A549 (cell line): ENCODE results near the gene BMPR2. TPM values are rescaled to one million over a fixed set of nuclear protein-coding genes. Genes with fewer than 3 reads are reported as not detected.

Experiments
- ATAC-seq, 2 experiments: fragments of 200-7000 bp in 1 of 2; fragments of >200 bp in 1 of 2; cut with Nextera tagmentation in 1 of 2; cut with Tn5 transposase in 1 of 2; 3 replicates each; pipeline versions ENCODE4 v1.8.0 to v1.9.1; 2018 to 2020; ENCODE audit warnings: mild to moderate bottlenecking in 1 of 2, moderate library complexity in 1 of 2
- CTCF ChIA-PET: fragments of 300-600 bp; sonication (Branson Sonifier 250); formaldehyde crosslinking; extraction: SDS; loops from one replicate; lab custom pipeline; 2021; ENCODE audit warnings: antibody characterized with exemption, inconsistent platforms; lab: Yijun Ruan, JAX
- POLR2A ChIA-PET: fragments of 350-600 bp; formaldehyde crosslinking; extraction: SDS; loops from one replicate; lab custom pipeline; 2021; ENCODE audit warnings: antibody characterized with exemption, inconsistent platforms; lab: Yijun Ruan, JAX
- DNase-seq, 2 experiments: peaks; one replicate each; pipeline versions ENCODE4 v3.0.0 to v3.0.0-alpha.2; 2011 to 2016; ENCODE audit warnings: low read depth in 1 of 2, low spot score in 1 of 2
- FAIRE-seq: peaks from 2 replicates; lab custom pipeline; 2011; peaks lifted over from hg19 to GRCh38; lab: Jason Lieb, UNC
- H3K27ac ChIP-seq, 2 experiments: fragments of >200 bp; sonication (Bioruptor Twin); formaldehyde crosslinking; 3 replicates each; pipeline ENCODE4 v1.5.1; 2016 to 2017
- H3K4me1 ChIP-seq: fragments of >200 bp; sonication (Bioruptor Twin); formaldehyde crosslinking; 3 replicates; pipeline ENCODE4 v1.6.1; 2016
- H3K4me2 ChIP-seq: fragments of >200 bp; sonication (Bioruptor Twin); formaldehyde crosslinking; 3 replicates; pipeline ENCODE4 v1.6.1; 2016
- H3K4me3 ChIP-seq: fragments of >200 bp; sonication (Bioruptor Twin); formaldehyde crosslinking; 3 replicates; pipeline ENCODE4 v1.5.1; 2016
- H3K9me3 ChIP-seq: fragments of >200 bp; sonication (Bioruptor Twin); formaldehyde crosslinking; 3 replicates; pipeline ENCODE4 v1.6.1; 2016
- CBX2 ChIP-seq: fragments of 200-600 bp; sonication (generic); IDR thresholded peaks from 2 replicates; pipeline ENCODE4 v1.6.1; 2016; ENCODE audit warnings: low read depth, mild to moderate bottlenecking, borderline replicate concordance
- CHD4 ChIP-seq: fragments of 200-600 bp; sonication (generic); IDR thresholded peaks from 2 replicates; pipeline ENCODE4 v1.6.1; 2016; ENCODE audit warnings: antibody characterized with exemption, mild to moderate bottlenecking, borderline replicate concordance
- EHF ChIP-seq: fragments of 250-450 bp; sonication (Bioruptor Pico); IDR thresholded peaks from 2 replicates; pipeline ENCODE4 v1.5.0; 2020; ENCODE audit warnings: mild to moderate bottlenecking
- EHMT2 ChIP-seq: fragments of 200-600 bp; sonication (generic); IDR thresholded peaks from 2 replicates; pipeline ENCODE4 v1.6.1; 2016; ENCODE audit warnings: antibody characterized with exemption, low read depth, mild to moderate bottlenecking, moderate library complexity
- EP300 ChIP-seq, 2 experiments: fragments of >200 bp; sonication (Bioruptor Twin); formaldehyde crosslinking; IDR thresholded peaks; 2 replicates in 1 of 2; 3 replicates in 1 of 2; pipeline ENCODE4 v1.6.1; 2016 to 2017
- FOSL2 ChIP-seq, 2 experiments: fragments of 450-650 bp in 1 of 2; fragments of >200 bp in 1 of 2; sonication (Bioruptor Twin) in 1 of 2; formaldehyde crosslinking; IDR thresholded peaks; 2 replicates each; pipeline versions ENCODE4 v1.5.0 to v1.6.1; 2016 to 2020; ENCODE audit warnings: mild to moderate bottlenecking in 1 of 2, moderate library complexity in 1 of 2
- FOXS1 ChIP-seq: fragments of 250-450 bp; sonication (Bioruptor Pico); IDR thresholded peaks from 2 replicates; pipeline ENCODE4 v1.5.0; 2020; ENCODE audit warnings: mild to moderate bottlenecking, moderate library complexity
- GATA3 ChIP-seq: IDR thresholded peaks from 2 replicates; pipeline ENCODE4 v1.6.1; 2012; ENCODE audit warnings: borderline replicate concordance
- HDAC2 ChIP-seq: fragments of 200-600 bp; sonication (generic); IDR thresholded peaks from 2 replicates; pipeline ENCODE4 v1.6.1; 2016
- HOXA7 ChIP-seq: fragments of 250-450 bp; sonication (Bioruptor Pico); IDR thresholded peaks from 2 replicates; pipeline ENCODE4 v1.5.0; 2020; ENCODE audit warnings: mild to moderate bottlenecking, moderate library complexity
- HOXB13 ChIP-seq: fragments of 250-450 bp; sonication (Bioruptor Pico); IDR thresholded peaks from 2 replicates; pipeline ENCODE4 v1.5.0; 2020; ENCODE audit warnings: low read depth, mild to moderate bottlenecking, moderate library complexity
- KDM1A ChIP-seq: fragments of 200-600 bp; sonication (generic); IDR thresholded peaks from 2 replicates; pipeline ENCODE4 v1.6.1; 2016; ENCODE audit warnings: low read depth, mild to moderate bottlenecking
- MYC ChIP-seq: IDR thresholded peaks from 2 replicates; pipeline ENCODE4 v1.6.1; 2012; ENCODE audit warnings: mild to moderate bottlenecking, inconsistent platforms, low read length, improper control_type of control experiment, borderline replicate concordance
- NFE2L2 ChIP-seq: fragments of 150-350 bp; conservative IDR thresholded peaks from 2 replicates; pipeline ENCODE4 v1.6.1; 2014; ENCODE audit warnings: low read length
- RCOR1 ChIP-seq: fragments of 150-350 bp; IDR thresholded peaks from 2 replicates; pipeline ENCODE4 v1.6.1; 2014; ENCODE audit warnings: antibody characterized with exemption, low read length, low read depth
- RFX5 ChIP-seq: fragments of 450-650 bp; IDR thresholded peaks from 2 replicates; pipeline ENCODE4 v1.7.1; 2014; ENCODE audit warnings: antibody characterized with exemption, mild to moderate bottlenecking, moderate library complexity
- SMC3 ChIP-seq: fragments of >200 bp; sonication (Bioruptor Twin); formaldehyde crosslinking; IDR thresholded peaks from 3 replicates; pipeline ENCODE4 v1.6.1; 2018; ENCODE audit warnings: inconsistent platforms
- TP53 ChIP-seq: fragments of 250-450 bp; sonication (Bioruptor Pico); IDR thresholded peaks from 2 replicates; pipeline ENCODE4 v1.5.0; 2021; ENCODE audit warnings: mild to moderate bottlenecking, moderate library complexity
- ZFP36 ChIP-seq: fragments of 450-650 bp; IDR thresholded peaks from 2 replicates; pipeline ENCODE4 v1.6.1; 2014; ENCODE audit warnings: borderline replicate concordance; ENCODE audit not compliant: partially characterized antibody
- WGBS: methylation state at CpG from one replicate; pipeline ENCODE4 v1.1.6; 2017; ENCODE audit errors: missing lambda C conversion rate; 5-methylcytosine and 5-hydroxymethylcytosine counted together
- polyA plus RNA-seq, 4 experiments: library from polyadenylated mRNA; depleted of rRNA in 3 of 4; stranded (reverse); fragments of >200 nt; fragmentation: RNase III in 1 of 4; extraction: RNeasy Plus Mini Kit Qiagen cat#74134 plus additional on column Dnase treatment in 1 of 4; gene quantifications; 2 replicates in 3 of 4; 3 replicates in 1 of 4; pipeline ENCODE4 v1.2.3, GENCODE V29; 2011 to 2017
- TF ChIP-seq, protein P1 (sequence below): IDR thresholded peaks from 2 replicates; pipeline ENCODE4 v1.6.1; 2012; ENCODE audit warnings: low read depth, borderline replicate concordance
- TF ChIP-seq, protein P2 (sequence below): fragments of 150-350 bp; IDR thresholded peaks from 2 replicates; pipeline ENCODE4 v1.6.1; 2014; ENCODE audit warnings: low read depth, mild to moderate bottlenecking, low read length
- TF ChIP-seq, protein P3 (sequence below): fragments of 250-450 bp; sonication (Bioruptor Pico); IDR thresholded peaks from 2 replicates; pipeline ENCODE4 v1.5.0; 2021; ENCODE audit warnings: mild to moderate bottlenecking, moderate library complexity, borderline replicate concordance
- TF ChIP-seq, protein P4 (sequence below): IDR thresholded peaks from 2 replicates; pipeline ENCODE4 v1.6.1; 2012
- TF ChIP-seq, protein P5 (sequence below): fragments of >200 bp; sonication (Bioruptor Twin); formaldehyde crosslinking; IDR thresholded peaks from 3 replicates; pipeline ENCODE4 v1.6.1; 2016

Gene BMPR2
- polyA plus RNA-seq, 2 of the 4 experiments (the other 2 are of a cell fraction): 13.9 to 46.3 TPM

DNA sequence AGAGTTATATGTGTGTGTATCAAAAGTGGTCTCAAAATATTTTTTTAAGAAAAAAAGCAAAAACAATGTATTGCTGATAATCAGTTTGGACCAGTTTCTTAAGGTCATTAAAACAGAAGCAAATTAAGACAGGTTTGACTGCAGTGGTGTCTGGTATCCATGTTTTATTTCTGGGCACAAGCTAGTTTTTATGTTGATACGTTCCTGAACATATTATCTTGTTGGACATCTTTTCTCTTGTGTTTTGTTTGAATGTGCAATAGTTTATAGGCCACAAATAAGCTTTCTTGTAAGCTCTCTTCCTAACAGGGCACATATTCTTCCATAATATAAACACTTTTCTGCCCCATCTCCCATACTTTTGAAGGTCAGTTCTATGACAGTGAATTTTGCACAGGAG is 184.1 kb downstream of the BMPR2 start:
- ATAC-seq: no peak
- ChIA-PET CTCF (interaction anchor here (0.7 kb wide), 1 partner anchor 14 kb away, joined by 3 read pairs; no protein-coding TSS in a partner anchor), POLR2A (no interaction called here)
- Histone ChIP-seq H3K9me3 (no peaks in the 10 kb centered on the region), H3K4me2 (no peak overlapping the region), H3K4me1 (no peaks in the 10 kb centered on the region)
- DNase-seq: no peak
- WGBS: 84% methylated on average over 1 of the region's 1 CpG
- no peak for FAIRE-seq
- TF ChIP-seq CBX2 (no peak), ZFP36 (no peak), FOXS1 (CRISPR knock-in tag) (no peak), EP300 (IDR thresholded peaks at IDR 0.05) (no peak)
- TF ChIP-seq, all 56 proteins: peak for 0
- Histone ChIP-seq H3K27ac (no peak overlapping the region), H3K4me3 (no peak overlapping the region)

DNA sequence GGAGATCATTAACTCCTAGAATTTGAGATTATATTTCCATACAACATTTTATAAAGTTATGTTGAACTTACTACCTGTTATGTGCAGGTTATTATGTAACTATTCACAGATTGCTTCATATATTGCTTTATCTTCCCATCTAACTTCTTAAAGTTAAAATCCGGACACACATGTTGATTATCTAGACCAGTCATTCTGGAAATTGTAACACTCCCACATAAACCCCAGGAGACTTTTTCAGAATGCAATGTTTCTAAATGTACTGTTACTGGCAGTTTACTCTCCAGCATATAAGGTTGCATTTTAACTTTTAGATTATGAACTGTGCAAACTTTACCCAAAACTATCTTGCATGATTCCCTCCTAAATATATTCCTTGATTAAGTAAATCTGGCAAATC is 188.1 kb downstream of the BMPR2 start:
- TF ChIP-seq, protein P1, sequence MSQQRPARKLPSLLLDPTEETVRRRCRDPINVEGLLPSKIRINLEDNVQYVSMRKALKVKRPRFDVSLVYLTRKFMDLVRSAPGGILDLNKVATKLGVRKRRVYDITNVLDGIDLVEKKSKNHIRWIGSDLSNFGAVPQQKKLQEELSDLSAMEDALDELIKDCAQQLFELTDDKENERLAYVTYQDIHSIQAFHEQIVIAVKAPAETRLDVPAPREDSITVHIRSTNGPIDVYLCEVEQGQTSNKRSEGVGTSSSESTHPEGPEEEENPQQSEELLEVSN: no peak
- TF ChIP-seq NFE2L2 (no peak), EHF (CRISPR knock-in tag) (no peak), KDM1A (no peak), RCOR1 (no peak), EHMT2 (no peak), HOXB13 (no peak), CHD4 (no peak)
- TF ChIP-seq, protein P2, sequence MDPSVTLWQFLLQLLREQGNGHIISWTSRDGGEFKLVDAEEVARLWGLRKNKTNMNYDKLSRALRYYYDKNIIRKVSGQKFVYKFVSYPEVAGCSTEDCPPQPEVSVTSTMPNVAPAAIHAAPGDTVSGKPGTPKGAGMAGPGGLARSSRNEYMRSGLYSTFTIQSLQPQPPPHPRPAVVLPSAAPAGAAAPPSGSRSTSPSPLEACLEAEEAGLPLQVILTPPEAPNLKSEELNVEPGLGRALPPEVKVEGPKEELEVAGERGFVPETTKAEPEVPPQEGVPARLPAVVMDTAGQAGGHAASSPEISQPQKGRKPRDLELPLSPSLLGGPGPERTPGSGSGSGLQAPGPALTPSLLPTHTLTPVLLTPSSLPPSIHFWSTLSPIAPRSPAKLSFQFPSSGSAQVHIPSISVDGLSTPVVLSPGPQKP: no peak

DNA sequence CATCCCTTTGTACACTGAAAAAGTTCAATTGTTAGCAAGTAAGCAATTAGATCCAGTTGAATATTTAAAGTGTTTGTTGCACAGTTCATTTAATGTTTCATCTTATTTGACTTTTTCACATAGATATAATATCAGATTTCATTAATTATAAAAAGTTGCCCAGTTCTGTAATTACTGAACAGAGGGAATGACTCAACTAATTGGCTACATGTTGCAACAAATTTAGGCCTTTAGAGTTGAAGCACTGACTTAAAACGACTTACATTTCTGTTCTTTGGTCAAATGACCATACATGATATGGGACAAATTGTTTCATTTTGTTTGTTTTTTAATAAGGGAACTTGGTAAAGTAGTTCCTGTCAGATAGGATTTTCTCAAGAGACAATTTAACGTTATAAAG is 190.2 kb downstream of the BMPR2 start:
- no peaks in the 10 kb centered on the region for H3K9me3 ChIP-seq
- no peak for FAIRE-seq
- TF ChIP-seq, protein P3, sequence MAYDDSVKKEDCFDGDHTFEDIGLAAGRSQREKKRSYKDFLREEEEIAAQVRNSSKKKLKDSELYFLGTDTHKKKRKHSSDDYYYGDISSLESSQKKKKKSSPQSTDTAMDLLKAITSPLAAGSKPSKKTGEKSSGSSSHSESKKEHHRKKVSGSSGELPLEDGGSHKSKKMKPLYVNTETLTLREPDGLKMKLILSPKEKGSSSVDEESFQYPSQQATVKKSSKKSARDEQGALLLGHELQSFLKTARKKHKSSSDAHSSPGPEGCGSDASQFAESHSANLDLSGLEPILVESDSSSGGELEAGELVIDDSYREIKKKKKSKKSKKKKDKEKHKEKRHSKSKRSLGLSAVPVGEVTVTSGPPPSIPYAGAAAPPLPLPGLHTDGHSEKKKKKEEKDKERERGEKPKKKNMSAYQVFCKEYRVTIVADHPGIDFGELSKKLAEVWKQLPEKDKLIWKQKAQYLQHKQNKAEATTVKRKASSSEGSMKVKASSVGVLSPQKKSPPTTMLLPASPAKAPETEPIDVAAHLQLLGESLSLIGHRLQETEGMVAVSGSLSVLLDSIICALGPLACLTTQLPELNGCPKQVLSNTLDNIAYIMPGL (CRISPR knock-in tag): no peak
- TF ChIP-seq GATA3 (no peak), EP300 (IDR thresholded peaks at IDR 0.05) (no peak), FOXS1 (CRISPR knock-in tag) (no peak), TP53 (CRISPR knock-in tag) (no peak), FOSL2 (IDR thresholded peaks at IDR 0.05) (no peak), FOSL2 (CRISPR knock-in tag; IDR thresholded peaks at IDR 0.05) (no peak), RFX5 (no peak), ZFP36 (no peak), MYC (no peak), HDAC2 (no peak), HOXA7 (no peak), SMC3 (no peak), EHF (CRISPR knock-in tag) (no peak)
- TF ChIP-seq, protein P4, sequence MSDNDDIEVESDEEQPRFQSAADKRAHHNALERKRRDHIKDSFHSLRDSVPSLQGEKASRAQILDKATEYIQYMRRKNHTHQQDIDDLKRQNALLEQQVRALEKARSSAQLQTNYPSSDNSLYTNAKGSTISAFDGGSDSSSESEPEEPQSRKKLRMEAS: no peak
- TF ChIP-seq, protein P5, sequence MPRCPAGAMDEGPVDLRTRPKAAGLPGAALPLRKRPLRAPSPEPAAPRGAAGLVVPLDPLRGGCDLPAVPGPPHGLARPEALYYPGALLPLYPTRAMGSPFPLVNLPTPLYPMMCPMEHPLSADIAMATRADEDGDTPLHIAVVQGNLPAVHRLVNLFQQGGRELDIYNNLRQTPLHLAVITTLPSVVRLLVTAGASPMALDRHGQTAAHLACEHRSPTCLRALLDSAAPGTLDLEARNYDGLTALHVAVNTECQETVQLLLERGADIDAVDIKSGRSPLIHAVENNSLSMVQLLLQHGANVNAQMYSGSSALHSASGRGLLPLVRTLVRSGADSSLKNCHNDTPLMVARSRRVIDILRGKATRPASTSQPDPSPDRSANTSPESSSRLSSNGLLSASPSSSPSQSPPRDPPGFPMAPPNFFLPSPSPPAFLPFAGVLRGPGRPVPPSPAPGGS: no peak
- DNase-seq: no peak
- H3K4me1 ChIP-seq: no peaks in the 10 kb centered on the region
- ATAC-seq: no peak
- 61% methylated on average over 2 of the region's 2 CpGs for WGBS
- no peak overlapping the region for H3K27ac ChIP-seq
- CTCF ChIA-PET: no interaction called here
- no peak overlapping the region for H3K4me2 ChIP-seq
- POLR2A ChIA-PET: no interaction called here
- H3K4me3 ChIP-seq: no peak overlapping the region

More for the DNA sequence above, 188.1 kb downstream of the BMPR2 start:
- H3K9me3 ChIP-seq: no peaks in the 10 kb centered on the region
- no peaks in the 10 kb centered on the region for H3K4me1 ChIP-seq
- no peak overlapping the region for H3K4me2 ChIP-seq
- ChIA-PET POLR2A (no interaction called here), CTCF (interaction anchor here (0.6 to 1.8 kb wide), 3 partner anchors 10 to 24 kb away, joined by 3 to 5 read pairs (median 3); no protein-coding TSS in a partner anchor)
- FAIRE-seq (no peak), ATAC-seq (no peak), DNase-seq (no peak)
- WGBS: 88% methylated on average over 1 of the region's 1 CpG
- no peak overlapping the region for H3K4me3 ChIP-seq
- H3K27ac ChIP-seq: no peak overlapping the region
